Measurements from ENCODE around the gene APBA3. TPM values are rescaled to one million over a fixed set of nuclear protein-coding genes. Genes with fewer than 3 reads are reported as not detected.

The APBA3 gene
- total RNA-seq, 1 donor from 2014 or later: 35.0 TPM

DNA sequence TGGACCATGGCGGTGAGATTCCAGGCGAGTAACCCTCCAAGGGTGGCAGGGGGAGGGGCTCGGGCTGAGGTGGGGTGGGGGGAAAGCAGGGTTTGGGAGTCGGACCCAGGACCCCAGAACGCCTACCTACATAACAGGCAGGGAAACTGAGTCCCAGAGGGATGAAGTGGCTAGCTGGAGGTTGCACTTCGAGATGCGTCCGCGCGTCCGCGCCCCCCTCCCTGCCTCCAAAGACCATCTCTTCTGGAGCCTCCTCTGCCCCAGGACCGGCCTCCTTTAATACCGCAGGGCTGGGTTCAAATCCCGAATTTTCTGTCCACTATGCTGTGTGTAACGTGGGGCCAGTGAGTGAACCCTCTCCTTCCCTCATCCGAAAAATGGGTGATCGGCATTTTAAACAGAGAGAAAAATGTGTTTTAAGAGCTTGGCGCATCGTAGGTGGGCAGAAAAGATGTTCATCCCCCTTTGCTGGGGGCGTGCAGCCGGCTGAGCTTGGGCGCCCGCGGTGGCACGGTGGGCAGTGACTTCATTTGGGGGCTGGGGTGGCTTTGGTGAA is 39.5 kb downstream of the APBA3 start:
- no peak for DNase-seq (ENCODE audit: low read depth)

DNA sequence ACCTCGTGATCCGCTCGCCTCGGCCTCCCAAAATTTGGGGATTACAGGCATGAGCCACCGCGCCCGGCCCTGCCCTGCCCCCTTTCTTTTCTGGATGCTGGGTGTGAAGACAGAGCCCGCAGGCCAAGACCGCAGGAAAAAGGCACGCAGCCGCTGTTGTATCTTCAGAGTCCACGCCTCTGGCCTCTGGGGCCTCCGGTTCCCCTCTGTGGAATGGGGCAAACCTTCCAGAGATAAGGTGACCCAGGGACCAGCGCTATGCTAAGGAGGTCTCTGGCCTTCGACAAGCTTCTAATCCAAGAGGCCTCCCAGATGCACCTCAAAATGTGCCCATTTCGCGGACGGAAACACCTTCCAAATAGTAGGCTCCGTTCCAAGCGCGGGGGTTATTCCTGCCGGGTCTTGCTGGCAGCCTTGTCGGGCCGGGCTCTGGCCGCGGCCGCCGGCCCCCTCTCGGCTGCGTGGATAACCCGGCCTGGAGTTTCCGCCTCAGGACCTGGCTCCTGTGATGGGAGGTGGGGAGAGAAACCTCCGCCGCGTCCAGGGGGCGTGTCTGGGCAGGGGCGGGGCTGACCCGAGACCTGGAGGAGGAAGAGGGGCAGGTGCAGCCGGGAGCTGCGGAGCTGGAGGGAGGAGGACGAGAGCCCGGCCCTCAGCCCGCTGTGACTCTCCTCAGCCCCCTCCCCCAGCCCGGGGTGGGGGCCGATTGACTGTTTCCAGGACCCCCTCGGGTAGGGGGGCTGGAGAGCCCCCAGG is 40.2 kb downstream of the APBA3 start:
- DNase-seq (ENCODE audit: low read depth): peak; percentile 78

GRCh38 chr19:3720349-3720917 is 41.1 kb downstream of the APBA3 start:
- no peak for DNase-seq (ENCODE audit: low read depth)

DNA sequence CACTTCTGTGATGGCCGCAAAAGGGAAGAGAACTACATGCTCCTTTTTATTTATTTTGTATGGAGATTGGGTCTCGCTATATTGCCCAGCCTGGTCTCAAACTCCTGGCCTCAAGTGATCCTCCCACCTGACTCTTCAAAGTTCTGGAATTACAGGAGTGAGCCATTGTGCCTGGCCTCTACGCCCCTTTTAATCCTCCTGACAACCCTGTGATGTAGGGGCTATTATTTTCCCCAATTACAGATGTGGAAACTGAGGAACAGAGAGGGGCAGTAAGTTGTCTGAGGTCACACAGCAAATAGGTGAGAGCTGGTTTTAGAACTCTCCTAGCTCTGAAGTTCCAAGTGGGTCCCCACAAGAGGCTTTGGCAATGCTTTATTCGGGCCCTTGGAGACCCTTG is 41.6 kb downstream of the APBA3 start:
- no peak for DNase-seq (ENCODE audit: low read depth)

GRCh38 chr19:3716147-3716668 is 45.3 kb downstream of the APBA3 start:
- DNase-seq (ENCODE audit: low read depth): no peak

DNA sequence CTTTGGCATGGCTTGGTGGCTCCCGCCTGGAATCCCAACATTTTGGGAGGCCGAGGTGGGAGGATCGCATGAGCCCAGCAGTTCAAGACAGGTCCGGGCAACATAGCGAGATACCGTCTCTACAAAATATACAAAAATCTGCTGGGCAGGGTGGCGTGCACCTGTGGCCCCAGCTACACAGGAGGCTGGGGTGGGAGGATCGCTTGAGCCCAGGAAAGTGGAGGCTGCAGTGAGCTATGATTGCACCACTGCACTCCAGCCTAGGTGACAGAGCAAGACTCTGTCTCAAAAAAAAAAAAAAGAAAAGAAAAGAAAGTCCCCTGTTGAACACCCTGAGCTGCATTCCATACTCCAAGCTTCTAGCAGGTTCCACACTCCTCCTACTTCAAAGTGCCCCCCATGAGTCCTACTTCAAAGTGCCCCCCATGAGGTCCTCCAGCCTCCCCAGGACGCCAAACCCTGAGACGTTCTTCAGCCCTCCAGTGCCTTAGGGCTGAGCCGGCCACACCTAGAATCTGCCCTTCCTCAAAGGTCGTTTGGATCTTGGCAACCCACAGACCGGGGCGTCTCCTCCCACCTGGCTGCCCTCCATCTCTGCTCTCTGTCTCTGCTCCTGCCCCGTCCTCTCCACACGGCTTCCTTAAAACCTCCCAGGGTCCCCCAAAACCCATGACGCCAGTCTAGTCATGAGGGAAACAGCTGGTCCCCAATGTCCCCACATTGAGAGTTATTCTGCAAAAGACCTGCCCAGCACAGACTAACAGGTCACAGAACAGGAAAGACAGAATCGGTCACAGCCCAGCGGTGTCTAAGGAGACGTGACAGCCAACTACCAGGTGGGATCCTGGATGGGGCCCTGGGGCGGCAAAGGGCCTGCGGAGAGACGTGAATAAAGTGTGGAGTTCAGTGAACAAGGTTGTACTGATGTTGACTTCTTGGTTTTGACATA is 48.6 kb downstream of the APBA3 start:
- DNase-seq (ENCODE audit: low read depth): no peak

DNA sequence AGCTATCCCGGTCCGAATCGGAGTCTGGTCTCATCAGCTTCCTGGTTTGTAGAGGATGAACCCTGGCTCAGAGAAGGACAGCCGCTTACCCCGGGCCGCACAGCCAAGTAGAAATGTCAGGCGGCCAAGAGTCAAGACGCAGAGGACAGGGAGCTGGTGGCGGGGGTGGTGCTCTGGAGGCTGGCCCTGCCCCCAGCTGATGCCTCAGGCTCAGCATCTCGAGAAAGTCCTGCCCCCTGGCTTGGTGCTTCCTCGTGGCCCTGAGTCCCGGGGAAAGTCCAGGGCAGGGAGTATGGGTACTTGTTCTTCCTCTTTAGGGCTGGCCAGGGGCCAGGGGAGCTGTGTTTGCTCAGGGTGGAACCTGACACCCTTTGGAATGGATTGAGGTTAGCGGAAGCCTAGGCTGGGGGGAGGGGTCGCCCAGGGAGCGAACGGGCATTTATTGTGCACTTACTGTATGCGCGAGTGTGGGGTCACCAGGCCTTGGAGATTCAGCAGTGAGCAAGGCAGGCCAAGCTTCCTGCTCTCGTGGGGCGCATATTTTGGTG is 51.2 kb downstream of the APBA3 start:
- peak; percentile 39 for DNase-seq (ENCODE audit: low read depth)

- no peak for DNase-seq (ENCODE audit: low read depth)
Observed at GRCh38 chr19:3708207-3708931, 53.1 kb downstream of the APBA3 start, which contains the start of gene TJP3. Gene TJP3 (plus strand): TSS chr19:3708384. CDS start chr19:3728433, 20,049 bp downstream.

DNA sequence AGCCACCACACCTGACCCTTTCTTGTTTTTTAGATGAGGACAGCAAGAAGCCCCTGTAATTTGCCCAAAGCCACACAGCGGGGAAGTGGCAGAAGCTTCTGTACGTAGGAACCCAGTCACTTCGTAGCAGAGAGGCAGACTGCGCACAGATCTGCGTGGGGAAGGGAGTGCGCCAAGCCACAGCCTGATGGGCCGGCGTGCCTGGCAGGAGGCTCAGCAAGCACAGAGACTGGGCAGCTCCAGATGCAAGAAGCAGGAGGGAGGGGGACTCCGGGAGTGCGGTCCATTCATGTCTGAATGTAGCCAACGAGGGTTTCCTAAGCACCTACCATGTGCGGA is 53.7 kb downstream of the APBA3 start:
- DNase-seq (ENCODE audit: low read depth): no peak

- no peak for DNase-seq (ENCODE audit: low read depth)
Observed at GRCh38 chr19:3701200-3701599, 60.3 kb downstream of the APBA3 start.

Other genes starting within 250 kb of the APBA3 start
- gene TEKTIP1, start 222.5 kb downstream of the APBA3 start, total RNA-seq: not detected in 2 replicates
- gene MFSD12, start 204.1 kb downstream of the APBA3 start, total RNA-seq: 107 and 146 TPM in 2 replicates
- 99.9 and 102 TPM in 2 replicates for gene HMG20B, start 188.7 kb downstream of the APBA3 start, total RNA-seq
- 0.19 and 0.31 TPM in 2 replicates for gene GIPC3, start 176.2 kb downstream of the APBA3 start, total RNA-seq
- gene TBXA2R, start 154.8 kb downstream of the APBA3 start, total RNA-seq: 0.16 and 0.26 TPM in 2 replicates
- 33.8 and 34.9 TPM in 2 replicates for gene CACTIN, start 134.9 kb downstream of the APBA3 start, total RNA-seq
- gene PIP5K1C, start 61.2 kb downstream of the APBA3 start, total RNA-seq: 17.9 and 22.8 TPM in 2 replicates
- gene TJP3, start 53.3 kb downstream of the APBA3 start, total RNA-seq: not detected in 2 replicates
- gene MRPL54, start 990 bp upstream of the APBA3 start, total RNA-seq: 30.4 and 41.9 TPM in 2 replicates
- gene RAX2, start 10.5 kb upstream of the APBA3 start, total RNA-seq: not detected in 2 replicates
- not detected in 2 replicates for gene MATK, start 24.7 kb upstream of the APBA3 start, total RNA-seq
- gene ZFR2, start 107.3 kb upstream of the APBA3 start, total RNA-seq: not detected in 2 replicates
- gene ATCAY, start 119.0 kb upstream of the APBA3 start, total RNA-seq: not detected in 2 replicates
- 31.9 and 75.7 TPM in 2 replicates for gene NMRK2, start 171.4 kb upstream of the APBA3 start, total RNA-seq
- 193 and 269 TPM in 2 replicates for gene DAPK3, start 209.4 kb upstream of the APBA3 start, total RNA-seq
- gene EEF2, start 223.8 kb upstream of the APBA3 start, total RNA-seq: 2,539 and 2,715 TPM in 2 replicates
- 18.0 and 22.2 TPM in 2 replicates for gene PIAS4, start 246.0 kb upstream of the APBA3 start, total RNA-seq